ENCODE measurements around the gene SLBP.

DNA sequence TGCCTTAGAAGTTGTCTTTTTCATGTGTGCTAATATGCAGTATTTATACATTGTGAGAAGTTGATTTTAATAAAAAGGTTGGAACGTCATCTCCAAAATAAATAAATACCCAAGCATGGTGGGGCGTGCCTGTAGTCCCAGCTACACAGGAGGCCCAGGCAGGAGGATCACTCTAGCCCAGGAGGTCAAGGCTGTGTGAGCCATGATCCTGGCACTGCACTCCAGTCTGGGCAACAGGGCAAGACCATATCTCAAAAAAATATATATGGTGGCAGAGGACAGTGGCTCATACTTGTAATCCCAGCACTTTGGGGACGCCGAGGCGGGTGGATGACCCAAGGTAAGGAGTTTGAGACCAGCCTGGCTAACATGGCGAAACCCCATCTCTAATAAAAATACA lies 6.4 kb downstream of the SLBP start:
- TF ChIP-seq, protein P1, sequence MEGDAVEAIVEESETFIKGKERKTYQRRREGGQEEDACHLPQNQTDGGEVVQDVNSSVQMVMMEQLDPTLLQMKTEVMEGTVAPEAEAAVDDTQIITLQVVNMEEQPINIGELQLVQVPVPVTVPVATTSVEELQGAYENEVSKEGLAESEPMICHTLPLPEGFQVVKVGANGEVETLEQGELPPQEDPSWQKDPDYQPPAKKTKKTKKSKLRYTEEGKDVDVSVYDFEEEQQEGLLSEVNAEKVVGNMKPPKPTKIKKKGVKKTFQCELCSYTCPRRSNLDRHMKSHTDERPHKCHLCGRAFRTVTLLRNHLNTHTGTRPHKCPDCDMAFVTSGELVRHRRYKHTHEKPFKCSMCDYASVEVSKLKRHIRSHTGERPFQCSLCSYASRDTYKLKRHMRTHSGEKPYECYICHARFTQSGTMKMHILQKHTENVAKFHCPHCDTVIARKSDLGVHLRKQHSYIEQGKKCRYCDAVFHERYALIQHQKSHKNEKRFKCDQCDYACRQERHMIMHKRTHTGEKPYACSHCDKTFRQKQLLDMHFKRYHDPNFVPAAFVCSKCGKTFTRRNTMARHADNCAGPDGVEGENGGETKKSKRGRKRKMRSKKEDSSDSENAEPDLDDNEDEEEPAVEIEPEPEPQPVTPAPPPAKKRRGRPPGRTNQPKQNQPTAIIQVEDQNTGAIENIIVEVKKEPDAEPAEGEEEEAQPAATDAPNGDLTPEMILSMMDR (IDR thresholded peaks at IDR 0.05) = no peak
- TF ChIP-seq EZH2 (IDR thresholded peaks at IDR 0.05; ENCODE audit: borderline replicate concordance, insufficient read depth, low read depth, low read length, poor library complexity, severe bottlenecking) = no peak

Data from B cell (primary cell).